ENCODE results near the gene HOXA7. TPM values are rescaled to one million over a fixed set of nuclear protein-coding genes. Genes with fewer than 3 reads are reported as not detected.

HOXA7 gene
- total RNA-seq, 1 donor from 2014 or later, result 17.9 TPM

- peak overlapping the region; percentile 100 for H3K27ac Mint-ChIP-seq
- DNase-seq (ENCODE audit: low spot score in 2 of 2, unreplicated experiment in 2 of 2), result no peak
These were observed 22.1 kb downstream of the HOXA7 start for GRCh38 chr7:27134392-27134791.

GRCh38 chr7:27133409-27134231 lies 22.9 kb downstream of the HOXA7 start:
- TF ChIP-seq CTCF (IDR thresholded peaks at IDR 0.05; ENCODE audit: unreplicated experiment), result no peak
- Mint-ChIP-seq H3K9me3 (no peaks in the 10 kb centered on the region), H3K27me3 (ENCODE audit: low read depth) (no peaks in the 10 kb centered on the region), H3K4me1 (peaks cover 84% of the 10 kb centered on the region), H3K36me3 (peaks cover 20% of the 10 kb centered on the region), H3K27ac (peak overlapping the region; percentile 100), H3K4me3 (peak overlapping the region; percentile 87)
- no peak for DNase-seq (ENCODE audit: low spot score in 2 of 2, unreplicated experiment in 2 of 2)

More at GRCh38 chr7:27134392-27134791, 22.1 kb downstream of the HOXA7 start:
- no peaks in the 10 kb centered on the region for H3K9me3 Mint-ChIP-seq
- H3K4me1 Mint-ChIP-seq, result peaks cover 79% of the 10 kb centered on the region
- no peaks in the 10 kb centered on the region for H3K27me3 Mint-ChIP-seq (ENCODE audit: low read depth)
- H3K36me3 Mint-ChIP-seq, result peaks cover 18% of the 10 kb centered on the region
- TF ChIP-seq CTCF (IDR thresholded peaks at IDR 0.05; ENCODE audit: unreplicated experiment), result no peak
- peak overlapping the region; percentile 87 for H3K4me3 Mint-ChIP-seq

- no peak for DNase-seq (ENCODE audit: low spot score in 2 of 2, unreplicated experiment in 2 of 2)
- Mint-ChIP-seq H3K27ac (peak overlapping the region; percentile 100), H3K4me3 (peak overlapping the region; percentile 87), H3K4me1 (peaks cover 84% of the 10 kb centered on the region), H3K9me3 (no peaks in the 10 kb centered on the region), H3K27me3 (ENCODE audit: low read depth) (no peaks in the 10 kb centered on the region), H3K36me3 (peaks cover 17% of the 10 kb centered on the region)
- no peak for TF ChIP-seq CTCF (IDR thresholded peaks at IDR 0.05; ENCODE audit: unreplicated experiment)
These were observed 23.5 kb downstream of the HOXA7 start for GRCh38 chr7:27132978-27133377.

GRCh38 chr7:27132214-27132613 lies 24.3 kb downstream of the HOXA7 start:
- TF ChIP-seq CTCF (IDR thresholded peaks at IDR 0.05; ENCODE audit: unreplicated experiment), result no peak
- Mint-ChIP-seq H3K27me3 (ENCODE audit: low read depth) (no peaks in the 10 kb centered on the region), H3K4me1 (peaks cover 84% of the 10 kb centered on the region), H3K4me3 (peak overlapping the region; percentile 87), H3K27ac (peak overlapping the region; percentile 99), H3K36me3 (peaks cover 14% of the 10 kb centered on the region), H3K9me3 (no peaks in the 10 kb centered on the region)
- no peak for DNase-seq (ENCODE audit: low spot score in 2 of 2, unreplicated experiment in 2 of 2)

GRCh38 chr7:27131390-27131819 lies 25.1 kb downstream of the HOXA7 start:
- peaks cover 84% of the 10 kb centered on the region for H3K4me1 Mint-ChIP-seq
- peak overlapping the region; percentile 87 for H3K4me3 Mint-ChIP-seq

More at GRCh38 chr7:27131390-27131819, 25.1 kb downstream of the HOXA7 start:
- Mint-ChIP-seq H3K9me3 (no peaks in the 10 kb centered on the region), H3K27ac (peak overlapping the region; percentile 99), H3K27me3 (ENCODE audit: low read depth) (no peaks in the 10 kb centered on the region), H3K36me3 (peaks cover 14% of the 10 kb centered on the region)
- no peak for DNase-seq (ENCODE audit: low spot score in 2 of 2, unreplicated experiment in 2 of 2)
- TF ChIP-seq CTCF (IDR thresholded peaks at IDR 0.05; ENCODE audit: unreplicated experiment), result no peak
